Smooth muscle cell (in vitro differentiated cells): ENCODE measurements around the gene SORCS2. TPM values are rescaled to one million over a fixed set of nuclear protein-coding genes. Genes with fewer than 3 reads are reported as not detected.

Source experiments
- DNase-seq: peaks from one replicate; lab custom pipeline; 2025; ENCODE audit not compliant: unreplicated experiment; lab: John Stamatoyannopoulos, UW
- H2AFZ ChIP-seq: fragments of 200-600 bp; sonication (generic); 2 replicates; pipeline ENCODE4 v1.6.0; 2016; ENCODE audit warnings: antibody characterized with exemption, low read depth, mild to moderate bottlenecking
- H3F3A ChIP-seq: fragments of 200-600 bp; sonication (generic); 2 replicates; pipeline ENCODE4 v1.6.0; 2017; ENCODE audit warnings: antibody characterized with exemption, low read depth
- H3K27ac ChIP-seq: fragments of 200-600 bp; sonication (generic); 2 replicates; pipeline ENCODE4 v1.5.1; 2016; ENCODE audit warnings: low read depth, mild to moderate bottlenecking
- H3K27me3 ChIP-seq: fragments of 200-600 bp; sonication (generic); 2 replicates; pipeline ENCODE4 v1.6.1; 2016; ENCODE audit warnings: low read depth, mild to moderate bottlenecking
- H3K36me3 ChIP-seq: fragments of 200-600 bp; sonication (generic); 2 replicates; pipeline ENCODE4 v1.5.1; 2016; ENCODE audit warnings: low read depth
- H3K4me1 ChIP-seq: fragments of 200-600 bp; sonication (generic); 2 replicates; pipeline ENCODE4 v1.5.1; 2016; ENCODE audit warnings: low read depth
- H3K4me2 ChIP-seq: fragments of 200-600 bp; sonication (generic); 2 replicates; pipeline ENCODE4 v1.6.0; 2016; ENCODE audit warnings: mild to moderate bottlenecking
- H3K4me3 ChIP-seq: fragments of 200-600 bp; sonication (generic); 2 replicates; pipeline ENCODE4 v1.5.1; 2016; ENCODE audit warnings: mild to moderate bottlenecking
- H3K79me2 ChIP-seq: fragments of 200-600 bp; sonication (generic); 2 replicates; pipeline ENCODE4 v1.6.0; 2016; ENCODE audit warnings: low read depth, mild to moderate bottlenecking
- H3K9ac ChIP-seq: fragments of 200-600 bp; sonication (generic); 2 replicates; pipeline ENCODE4 v1.6.0; 2016; ENCODE audit warnings: low read depth
- H3K9me3 ChIP-seq: fragments of 200-600 bp; sonication (generic); replicated peaks from 2 replicates; pipeline ENCODE4 v1.5.1; 2016; ENCODE audit warnings: low read depth
- H4K20me1 ChIP-seq: fragments of 200-600 bp; sonication (generic); 2 replicates; pipeline ENCODE4 v1.6.0; 2016; ENCODE audit warnings: low read depth
- CTCF ChIP-seq: fragments of 200-600 bp; sonication (generic); IDR thresholded peaks from 2 replicates; pipeline ENCODE4 v1.5.1; 2017; ENCODE audit warnings: borderline replicate concordance, mild to moderate bottlenecking, antibody characterized with exemption; ENCODE audit not compliant: insufficient read depth, poor library complexity, severe bottlenecking
- WGBS: methylation state at CpG from one replicate; pipeline ENCODE4 v1.1.7; 2016; ENCODE audit warnings: low lambda C conversion rate; 5-methylcytosine and 5-hydroxymethylcytosine counted together
- polyA plus RNA-seq: library from polyadenylated mRNA; unstranded; fragments of >200 nt; fragmentation: Nextera tagmentation; extraction: Ambion mirVana; gene quantifications from 2 replicates; pipeline ENCODE4 v1.2.1, GENCODE V29; 2016
- total RNA-seq: library from RNA; depleted of rRNA; stranded (reverse); fragments of >200 nt; gene quantifications from 2 replicates; pipeline ENCODE4 v1.2.3, GENCODE V29; 2014

Gene SORCS2
- 3.9 and 9.3 TPM in 2 replicates for total RNA-seq
- polyA plus RNA-seq: 5.2 and 5.9 TPM in 2 replicates

GRCh38 chr4:7192252-7193029 is at the start of gene SORCS2:
Gene SORCS2, plus strand, starts transcription at chr4:7192538.
- WGBS: 1% methylated on average over 54 of the region's 116 CpGs
- DNase-seq: peak; percentile 31
- no peaks in the 10 kb centered on the region for H3F3A ChIP-seq
- peak within 1 kb of the TSS; percentile 66 for H2AFZ ChIP-seq
- H3K79me2 ChIP-seq: no peaks in the 10 kb centered on the region
- peak within 1 kb of the TSS; percentile 91 for H3K4me2 ChIP-seq
- H3K36me3 ChIP-seq: no peaks in the 10 kb centered on the region
- H3K4me1 ChIP-seq: peaks cover 12% of the 10 kb centered on the region
- peak within 1 kb of the TSS; percentile 50 for H3K4me3 ChIP-seq
- peak; percentile 50 for TF ChIP-seq CTCF
- H3K27ac ChIP-seq: no peak within 1 kb of the TSS
- H3K9me3 ChIP-seq: no peaks in the 10 kb centered on the region
- H3K9ac ChIP-seq: no peak within 1 kb of the TSS
- peaks cover 52% of the 10 kb centered on the region for H3K27me3 ChIP-seq
- H4K20me1 ChIP-seq: no peaks in the 10 kb centered on the region

GRCh38 chr4:7144374-7145290 is 47.7 kb upstream of the SORCS2 start:
- H2AFZ ChIP-seq: no peak overlapping the region
- no peaks in the 10 kb centered on the region for H3K79me2 ChIP-seq
- H3K9me3 ChIP-seq: no peaks in the 10 kb centered on the region
- no peaks in the 10 kb centered on the region for H3F3A ChIP-seq
- WGBS: 94% methylated on average over 17 of the region's 17 CpGs
- no peaks in the 10 kb centered on the region for H3K4me1 ChIP-seq
- H3K4me3 ChIP-seq: no peak overlapping the region
- H3K27ac ChIP-seq: no peak overlapping the region
- H4K20me1 ChIP-seq: no peaks in the 10 kb centered on the region
- H3K9ac ChIP-seq: no peak overlapping the region
- no peak for TF ChIP-seq CTCF
- DNase-seq: no peak
- H3K36me3 ChIP-seq: no peaks in the 10 kb centered on the region
- no peak overlapping the region for H3K4me2 ChIP-seq
- H3K27me3 ChIP-seq: no peaks in the 10 kb centered on the region

- H3K4me3 ChIP-seq: no peak overlapping the region
Measured at GRCh38 chr4:7145291-7145934, 46.9 kb upstream of the SORCS2 start.

More at GRCh38 chr4:7145291-7145934, 46.9 kb upstream of the SORCS2 start:
- Histone ChIP-seq H2AFZ (no peak overlapping the region), H3F3A (no peaks in the 10 kb centered on the region), H3K4me1 (no peaks in the 10 kb centered on the region), H3K9ac (no peak overlapping the region), H3K27me3 (no peaks in the 10 kb centered on the region), H3K27ac (no peak overlapping the region), H4K20me1 (no peaks in the 10 kb centered on the region), H3K9me3 (no peaks in the 10 kb centered on the region), H3K79me2 (no peaks in the 10 kb centered on the region), H3K4me2 (no peak overlapping the region), H3K36me3 (no peaks in the 10 kb centered on the region)
- no peak for DNase-seq
- TF ChIP-seq CTCF: no peak
- 89% methylated on average over 14 of the region's 14 CpGs for WGBS
